NCI-H128 (cell line): ENCODE results near the gene PTBP1.
"Not testable (repeated sequence)": the region's sequence is repeated elsewhere in the genome, so short reads cannot be mapped to it uniquely, and the experiment has no call there.

Source experiments
- DNase-seq: peaks from one replicate; lab custom pipeline; 2025; ENCODE audit not compliant: unreplicated experiment; lab: John Stamatoyannopoulos, UW

PTBP1 gene

GRCh38 chr19:808423-808775 lies 11.1 kb downstream of the PTBP1 start:
- DNase-seq = no peak

DNA sequence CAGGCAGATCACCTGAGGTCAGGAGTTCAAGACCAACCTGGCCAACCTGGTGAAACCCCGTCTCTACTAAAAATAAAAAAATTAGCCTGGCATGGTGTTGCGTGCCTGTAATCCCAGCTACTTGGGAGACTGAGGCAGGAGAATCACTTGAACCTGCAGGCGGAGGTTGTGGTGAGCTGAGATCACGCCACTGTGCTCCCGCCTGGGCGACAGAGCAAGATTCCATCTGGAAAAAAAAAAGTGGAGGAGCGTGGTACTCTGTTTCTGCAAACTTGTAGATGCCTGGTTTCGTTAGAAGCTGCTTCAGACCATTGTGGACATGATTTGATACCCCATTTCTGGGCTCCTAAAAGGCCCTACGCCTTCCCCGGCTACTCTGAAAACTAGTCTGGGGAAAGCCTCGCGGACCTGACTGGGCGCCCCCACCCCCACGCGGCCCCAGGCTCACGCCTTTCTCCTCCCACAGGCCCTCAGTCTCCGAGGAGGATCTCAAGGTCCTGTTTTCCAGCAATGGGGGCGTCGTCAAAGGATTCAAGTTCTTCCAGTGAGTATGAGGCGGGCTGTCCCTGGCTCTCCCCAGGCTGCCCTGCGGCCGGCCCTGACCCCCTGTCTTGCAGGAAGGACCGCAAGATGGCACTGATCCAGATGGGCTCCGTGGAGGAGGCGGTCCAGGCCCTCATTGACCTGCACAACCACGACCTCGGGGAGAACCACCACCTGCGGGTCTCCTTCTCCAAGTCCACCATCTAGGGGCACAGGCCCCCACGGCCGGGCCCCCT lies 13.0 kb downstream of the PTBP1 start:
- DNase-seq = no peak

DNA sequence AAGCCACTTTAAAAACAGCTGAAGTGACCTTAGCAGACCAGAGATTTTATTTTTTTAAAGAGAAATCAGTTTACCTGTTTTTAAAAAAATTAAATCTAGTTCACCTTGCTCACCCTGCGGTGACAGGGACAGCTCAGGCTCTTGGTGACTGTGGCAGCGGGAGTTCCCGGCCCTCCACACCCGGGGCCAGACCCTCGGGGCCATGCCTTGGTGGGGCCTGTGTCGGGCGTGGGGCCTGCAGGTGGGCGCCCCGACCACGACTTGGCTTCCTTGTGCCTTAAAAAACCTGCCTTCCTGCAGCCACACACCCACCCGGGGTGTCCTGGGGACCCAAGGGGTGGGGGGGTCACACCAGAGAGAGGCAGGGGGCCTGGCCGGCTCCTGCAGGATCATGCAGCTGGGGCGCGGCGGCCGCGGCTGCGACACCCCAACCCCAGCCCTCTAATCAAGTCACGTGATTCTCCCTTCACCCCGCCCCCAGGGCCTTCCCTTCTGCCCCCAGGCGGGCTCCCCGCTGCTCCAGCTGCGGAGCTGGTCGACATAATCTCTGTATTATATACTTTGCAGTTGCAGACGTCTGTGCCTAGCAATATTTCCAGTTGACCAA lies 13.7 kb downstream of the PTBP1 start:
- no peak for DNase-seq

DNA sequence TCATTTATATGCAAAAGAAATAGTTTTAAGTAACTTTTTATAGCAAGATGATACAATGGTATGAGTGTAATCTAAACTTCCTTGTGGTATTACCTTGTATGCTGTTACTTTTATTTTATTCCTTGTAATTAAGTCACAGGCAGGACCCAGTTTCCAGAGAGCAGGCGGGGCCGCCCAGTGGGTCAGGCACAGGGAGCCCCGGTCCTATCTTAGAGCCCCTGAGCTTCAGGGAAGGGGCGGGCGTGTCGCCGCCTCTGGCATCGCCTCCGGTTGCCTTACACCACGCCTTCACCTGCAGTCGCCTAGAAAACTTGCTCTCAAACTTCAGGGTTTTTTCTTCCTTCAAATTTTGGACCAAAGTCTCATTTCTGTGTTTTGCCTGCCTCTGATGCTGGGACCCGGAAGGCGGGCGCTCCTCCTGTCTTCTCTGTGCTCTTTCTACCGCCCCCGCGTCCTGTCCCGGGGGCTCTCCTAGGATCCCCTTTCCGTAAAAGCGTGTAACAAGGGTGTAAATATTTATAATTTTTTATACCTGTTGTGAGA lies 14.3 kb downstream of the PTBP1 start:
- DNase-seq = no peak

- no peak for DNase-seq
Measured at GRCh38 chr19:812049-812746, 14.9 kb downstream of the PTBP1 start.

DNA sequence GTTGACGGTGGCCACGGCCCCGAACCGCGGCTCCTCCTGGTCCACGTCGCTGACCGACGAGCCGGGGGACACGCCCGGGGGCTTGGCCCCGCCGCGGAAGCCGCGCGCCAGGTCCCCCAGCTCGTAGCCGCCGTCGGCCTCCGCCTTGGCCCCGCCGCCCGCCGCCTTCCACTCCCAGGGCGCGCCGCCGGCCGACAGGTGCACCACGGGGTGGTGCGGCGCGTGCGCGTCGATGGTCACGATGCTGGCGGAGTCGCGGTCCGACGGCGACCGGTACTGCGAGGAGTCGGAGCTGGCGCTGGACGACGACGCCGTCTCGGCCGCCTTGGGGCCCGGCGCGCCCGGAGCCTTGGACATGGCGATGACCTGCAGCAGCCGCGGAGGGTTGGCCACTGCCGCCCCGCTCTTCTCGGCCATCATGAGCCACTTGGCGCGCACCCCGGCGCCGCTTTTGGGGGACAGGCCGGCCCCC lies 15.5 kb downstream of the PTBP1 start:
- DNase-seq = no peak

DNA sequence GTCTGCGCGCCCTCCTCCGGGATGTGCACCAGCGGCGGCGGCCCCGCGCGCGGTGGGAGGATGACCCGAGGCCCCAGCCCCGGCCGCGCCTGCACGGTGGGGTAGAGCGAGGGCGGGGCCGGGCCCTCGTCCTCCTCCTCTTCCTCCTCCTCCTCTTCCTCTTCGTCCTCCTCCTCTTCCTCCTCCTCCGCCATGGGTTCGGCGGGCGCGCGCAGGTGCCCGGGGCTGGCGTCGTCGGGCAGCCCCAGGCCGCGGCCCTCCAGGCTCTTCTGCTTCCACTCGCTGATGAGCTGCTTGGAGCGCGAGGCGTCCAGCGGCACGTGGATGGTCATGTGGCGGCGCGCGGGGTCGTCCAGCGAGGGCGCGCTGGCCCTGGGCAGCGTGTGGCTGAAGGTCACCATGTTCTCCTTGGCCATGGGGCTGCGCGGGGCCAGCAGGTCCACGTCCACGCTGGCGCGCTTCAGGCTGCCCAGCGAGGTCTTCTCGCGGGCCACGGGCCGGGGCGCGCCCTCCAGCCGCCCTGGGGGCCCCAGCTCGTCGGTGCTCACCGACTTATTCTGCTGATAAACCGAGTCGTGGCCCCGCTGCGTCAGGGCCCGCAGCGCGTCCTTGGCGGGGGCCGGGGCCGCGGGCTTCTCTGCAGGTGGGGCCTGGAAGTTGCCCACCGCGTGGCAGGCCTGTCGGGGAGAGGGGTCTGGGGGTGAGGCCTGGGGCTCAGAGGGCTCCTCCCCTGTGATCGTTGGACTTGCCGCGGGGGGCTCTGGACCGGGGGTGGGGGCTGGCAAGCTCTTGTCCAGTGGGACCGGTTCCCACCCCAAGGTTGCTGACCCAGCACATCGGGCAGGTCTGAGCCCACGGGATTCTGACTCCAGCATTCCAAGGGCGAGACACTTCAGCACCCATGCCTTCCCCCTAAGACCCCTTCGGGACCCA lies 16.2 kb downstream of the PTBP1 start:
- no peak for DNase-seq

DNA sequence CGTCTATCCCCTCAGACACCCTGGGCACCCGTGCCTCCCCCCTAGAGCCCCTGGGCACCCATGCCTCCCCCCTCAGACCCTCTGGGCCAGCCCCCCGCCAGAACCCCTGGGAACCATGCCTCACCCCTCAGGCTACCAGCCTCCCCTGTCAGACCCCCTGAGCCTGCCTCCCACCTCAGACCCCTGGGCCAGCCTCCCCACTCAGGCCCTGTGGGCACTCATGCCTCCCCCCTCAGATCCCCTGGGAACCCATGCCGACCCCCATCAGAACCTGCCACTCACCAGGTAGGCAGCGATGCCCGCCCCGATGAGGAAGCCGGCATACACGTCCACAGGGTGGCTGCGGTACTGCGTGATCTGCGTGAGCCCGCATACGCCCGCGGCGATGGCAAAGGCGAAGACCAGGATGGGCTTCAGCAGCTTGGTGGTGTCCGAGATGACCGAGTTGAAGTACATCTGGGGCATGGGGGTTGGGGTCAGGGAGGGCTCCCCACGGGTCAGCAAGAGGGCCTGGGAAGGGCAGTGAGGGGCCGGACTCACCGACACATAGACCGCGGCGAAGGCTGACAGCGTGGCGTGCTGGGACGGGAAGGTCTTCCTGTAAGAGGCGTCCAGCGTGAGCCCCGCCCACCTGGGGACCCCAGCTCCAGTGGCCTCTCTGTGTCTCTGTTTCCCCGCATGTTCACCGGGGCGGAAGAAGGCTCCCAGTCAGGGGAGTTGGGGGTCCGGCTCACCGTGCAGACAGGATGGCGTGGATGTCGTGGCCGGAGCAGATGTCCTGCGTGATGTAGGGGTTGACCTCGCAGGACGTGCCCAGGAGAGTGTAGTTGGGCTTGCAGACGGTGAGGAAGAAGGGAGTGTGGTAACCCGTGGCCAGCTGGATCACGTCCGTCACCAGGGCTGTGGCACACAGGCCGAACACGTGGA lies 17.2 kb downstream of the PTBP1 start:
- DNase-seq = no peak

GRCh38 chr19:815079-815774 lies 18.0 kb downstream of the PTBP1 start:
- DNase-seq = no peak

- no peak for DNase-seq
Measured at GRCh38 chr19:815775-816499, 18.7 kb downstream of the PTBP1 start.

GRCh38 chr19:816500-816857 lies 19.2 kb downstream of the PTBP1 start:
- DNase-seq = no peak

DNA sequence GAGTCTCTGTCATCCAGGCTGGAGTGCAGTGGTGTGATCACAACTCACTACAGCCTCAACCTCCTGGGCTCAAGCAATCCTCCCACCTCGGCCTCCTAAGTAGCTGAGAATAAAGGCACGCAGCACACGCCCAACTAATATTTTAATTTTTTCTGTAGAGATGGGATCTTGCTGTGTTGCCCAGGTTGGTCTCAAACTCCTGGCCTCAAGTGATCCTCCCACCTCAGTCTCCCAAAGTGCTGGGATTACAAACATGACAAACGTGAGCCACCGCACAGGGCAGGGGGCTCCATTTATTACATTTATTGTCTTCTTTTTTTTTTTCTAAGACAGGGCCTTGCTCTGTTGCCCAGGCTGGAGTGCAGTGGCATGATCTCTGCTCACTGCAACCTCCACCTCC lies 23.0 kb downstream of the PTBP1 start:
- not testable (repeated sequence) for DNase-seq

- DNase-seq = no peak
Measured at GRCh38 chr19:821231-821824, 24.1 kb downstream of the PTBP1 start.

- no peak for DNase-seq
Measured at GRCh38 chr19:821825-822503, 24.7 kb downstream of the PTBP1 start, which contains the start of gene PLPPR3. PLPPR3 (minus strand) TSS chr19:821955; CDS start chr19:821559, 396 bp downstream.

DNA sequence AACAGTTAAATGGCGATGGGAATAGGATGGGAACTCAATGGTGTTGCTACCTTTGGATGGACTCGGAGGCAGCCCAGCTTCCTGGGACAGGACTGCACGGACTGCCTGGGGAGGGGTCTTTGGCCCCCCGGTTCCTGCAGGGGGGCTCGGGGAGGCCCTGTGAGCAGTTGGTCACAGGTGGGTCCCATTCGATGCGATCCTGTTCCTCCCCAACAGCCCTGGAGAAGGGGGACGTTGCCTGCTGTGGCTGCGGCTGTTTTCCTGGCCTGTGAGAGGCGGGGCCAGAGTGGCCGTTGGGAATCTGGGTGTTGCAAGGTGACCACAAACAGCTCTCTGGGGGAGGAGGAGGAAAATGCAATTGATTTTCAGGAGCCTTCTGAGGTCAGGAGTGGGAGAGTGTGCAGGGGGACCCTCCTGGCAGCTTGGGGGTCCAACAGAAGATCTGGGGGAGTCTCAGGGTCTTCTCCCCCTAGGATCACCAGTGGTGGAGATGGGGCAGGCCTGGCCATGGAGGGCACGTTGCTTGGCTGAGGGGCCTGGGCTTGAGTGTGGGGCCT lies 26.4 kb downstream of the PTBP1 start:
- no peak for DNase-seq

DNA sequence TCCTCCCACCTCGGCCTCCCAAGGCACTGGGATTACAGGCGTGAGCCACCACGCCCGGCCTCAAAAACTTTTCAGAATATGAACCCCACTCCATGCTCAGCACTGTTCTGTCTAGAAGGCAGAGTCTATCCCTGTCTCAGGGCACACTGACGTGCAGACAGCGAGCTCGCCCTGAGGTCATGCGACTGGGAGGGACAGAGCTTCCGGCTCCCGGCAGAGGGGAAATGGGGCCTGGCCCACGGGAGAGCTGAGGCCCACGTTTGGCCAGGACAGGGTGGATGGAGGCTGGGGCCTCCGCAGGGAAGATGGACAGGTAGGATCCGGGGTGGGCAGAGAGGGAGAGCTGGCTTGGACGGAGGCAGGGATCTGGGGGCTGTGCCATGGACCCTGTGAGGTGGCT lies 27.6 kb downstream of the PTBP1 start:
- no peak for DNase-seq
